NK-92 (cell line): ENCODE data around the gene CALHM4.
"Not testable (repeated sequence)": the region's sequence is repeated elsewhere in the genome, so short reads cannot be mapped to it uniquely, and the experiment has no call there.

Experiments used
- DNase-seq: peaks from one replicate; lab custom pipeline; 2025; ENCODE audit not compliant: unreplicated experiment; lab: John Stamatoyannopoulos, UW

CALHM4 gene

DNA sequence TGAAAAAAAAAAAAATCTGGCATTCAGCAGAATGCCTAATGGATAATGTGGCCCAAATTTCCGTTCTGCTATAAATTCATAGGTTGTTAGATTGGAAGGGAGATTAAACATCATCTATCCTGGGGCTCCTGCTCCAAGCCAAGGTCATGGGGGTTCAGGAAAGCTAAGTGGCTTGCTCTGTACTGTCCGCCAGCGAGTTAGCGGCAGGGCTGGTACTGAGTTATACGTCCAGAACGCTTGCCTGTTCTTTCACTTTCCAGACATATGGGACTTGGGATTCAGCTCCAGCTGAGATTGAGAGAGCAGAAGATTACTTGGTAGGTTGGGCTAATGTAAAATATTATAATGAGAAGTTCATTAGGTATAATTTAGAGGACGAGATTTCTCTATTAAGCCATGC is 18.6 kb downstream of the CALHM4 start:
- DNase-seq: no peak

DNA sequence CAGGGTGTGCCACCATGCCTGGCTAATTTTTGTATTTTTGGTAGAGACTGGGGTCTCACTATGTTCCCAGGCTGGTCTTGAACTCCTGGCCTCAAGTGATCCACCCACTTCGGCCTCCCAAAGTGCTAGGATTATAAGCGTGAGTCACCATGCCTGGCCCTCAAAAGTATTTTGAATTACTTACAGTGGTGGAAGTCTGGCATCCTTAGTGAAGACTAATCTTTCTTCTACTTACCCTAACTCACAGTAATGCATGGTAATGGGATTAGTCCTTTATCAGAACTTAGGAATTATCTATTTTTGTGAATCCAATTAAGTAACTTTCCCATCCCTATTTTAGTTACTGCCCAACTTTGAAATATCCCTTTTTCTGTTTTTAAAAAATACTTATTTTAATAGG is 21.7 kb downstream of the CALHM4 start:
- no peak for DNase-seq

DNA sequence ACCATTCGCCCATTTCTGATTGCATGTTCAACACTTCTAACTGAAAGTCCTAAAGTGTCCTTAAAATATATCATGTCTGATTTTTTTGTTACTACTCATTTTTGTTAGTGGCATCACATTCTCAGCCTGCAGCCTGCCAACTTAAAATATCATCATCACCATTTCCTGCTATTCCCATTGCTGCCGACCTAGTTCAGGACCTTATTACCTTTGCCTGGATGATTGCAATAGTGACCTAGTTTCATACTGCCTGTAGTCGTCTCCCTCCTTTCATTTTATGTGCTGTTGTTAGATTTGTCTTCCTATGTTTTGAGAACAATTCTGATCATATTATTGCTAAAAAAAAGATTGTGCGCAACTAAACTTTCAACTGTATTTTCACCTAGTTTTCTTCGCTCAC is 23.9 kb downstream of the CALHM4 start:
- DNase-seq: no peak

DNA sequence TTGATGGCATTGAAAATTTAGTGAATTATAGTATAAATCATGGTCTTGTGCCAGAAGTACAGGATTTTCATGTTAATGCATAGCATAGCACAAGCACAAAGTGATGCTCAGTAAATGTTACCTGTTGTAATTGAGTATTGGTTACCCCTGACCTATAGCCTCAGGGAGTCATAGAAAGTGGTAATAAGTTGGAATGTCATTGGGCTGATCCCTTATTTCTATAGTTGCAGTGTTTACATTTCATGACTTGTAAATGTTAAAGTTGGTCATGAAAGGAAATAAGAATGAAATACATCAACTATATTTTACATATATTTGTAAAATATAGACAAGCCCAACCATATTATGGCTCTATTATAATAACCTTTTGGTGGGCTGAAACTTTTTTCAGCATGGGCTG is 24.8 kb downstream of the CALHM4 start:
- no peak for DNase-seq

DNA sequence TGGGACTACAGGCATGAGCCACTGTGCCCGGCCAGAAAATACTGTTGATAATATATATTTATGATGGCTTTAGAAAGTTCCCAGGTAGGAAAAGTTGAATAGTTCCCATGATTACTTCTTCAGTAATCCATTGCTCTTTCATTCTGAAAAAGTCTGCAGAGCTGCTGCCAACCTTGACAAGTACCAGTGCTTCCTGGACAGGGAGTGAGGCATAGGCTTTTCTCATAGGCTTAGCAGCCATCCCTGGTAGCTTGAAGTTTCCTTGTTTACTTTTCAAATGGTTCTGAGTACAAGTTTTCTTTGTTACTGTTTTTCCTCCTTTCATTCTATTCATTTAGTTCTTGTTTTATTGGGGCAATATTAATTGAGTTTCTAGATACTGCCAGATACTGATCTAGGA is 25.6 kb downstream of the CALHM4 start:
- DNase-seq: no peak

DNA sequence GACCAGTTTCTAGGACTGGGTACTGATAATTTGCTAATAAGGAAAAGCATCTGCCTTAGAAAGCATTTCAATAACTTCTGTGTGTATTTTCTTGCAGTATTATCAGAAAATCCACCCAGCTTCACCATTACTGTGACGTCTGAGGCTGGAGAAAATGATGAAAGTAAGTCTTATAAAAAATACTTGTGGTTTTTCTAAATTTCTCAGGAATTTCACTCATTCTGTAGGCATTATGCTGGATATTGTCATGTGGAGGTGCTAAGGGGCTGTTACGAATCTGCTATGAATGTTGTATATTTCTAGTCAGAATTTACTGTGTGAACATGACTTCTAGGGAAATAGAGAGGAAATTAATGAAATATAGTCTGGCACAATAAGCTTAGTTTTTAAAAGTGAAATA is 26.6 kb downstream of the CALHM4 start:
- no peak for DNase-seq

DNA sequence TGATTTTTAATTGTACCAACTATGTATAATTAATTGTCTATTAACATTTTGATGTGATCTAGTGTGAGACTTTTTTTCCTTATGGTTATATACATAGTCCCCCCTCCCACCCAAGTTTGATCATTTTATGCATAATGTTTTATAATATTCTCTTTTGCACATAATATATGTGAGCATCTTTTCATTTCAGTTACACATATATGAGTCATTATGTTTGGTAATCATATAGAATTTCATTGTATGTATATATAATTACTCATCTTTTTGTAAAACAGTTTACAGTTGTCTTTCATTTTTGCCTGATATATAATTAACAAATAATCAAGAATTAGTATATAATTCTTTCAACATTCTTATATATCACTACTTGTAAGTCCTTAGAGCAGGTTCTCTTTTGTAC is 32.7 kb downstream of the CALHM4 start:
- no peak for DNase-seq

DNA sequence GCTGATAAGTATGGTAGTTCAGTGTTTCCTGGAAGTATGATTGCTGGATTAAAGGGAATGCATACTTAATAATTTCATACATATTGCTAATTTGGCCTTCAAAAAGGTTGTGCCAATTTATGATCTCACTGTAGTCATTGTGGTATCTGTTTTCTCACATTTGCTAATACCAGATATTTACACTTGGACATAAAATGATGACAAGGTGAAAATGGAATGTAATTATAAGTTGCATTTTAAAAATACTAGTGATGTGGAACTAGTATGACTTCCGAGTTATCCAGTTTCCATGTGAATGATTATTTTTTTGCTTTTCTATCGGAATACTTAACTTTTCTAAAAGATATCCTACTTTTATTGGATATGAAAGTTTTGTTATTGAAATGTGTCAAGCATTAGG is 33.2 kb downstream of the CALHM4 start:
- DNase-seq: no peak

DNA sequence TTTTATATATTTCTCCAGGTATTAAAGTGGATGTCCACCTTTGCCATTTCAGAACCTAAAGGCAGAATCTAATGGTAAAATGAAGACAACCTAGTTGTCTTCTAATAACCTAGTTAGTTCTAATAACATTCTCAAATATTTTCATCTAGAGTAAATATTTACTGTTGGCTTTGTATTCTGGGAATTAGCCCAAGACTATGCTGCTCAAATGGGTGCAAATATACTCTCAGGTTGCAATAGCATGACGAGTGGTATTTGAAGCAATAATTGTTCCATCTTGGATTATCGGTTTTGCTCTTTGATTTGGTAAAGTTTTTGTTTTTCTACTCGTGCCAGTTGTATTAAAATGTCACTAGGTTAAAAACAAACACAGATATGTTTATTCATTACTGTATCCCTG is 41.7 kb downstream of the CALHM4 start:
- no peak for DNase-seq

DNA sequence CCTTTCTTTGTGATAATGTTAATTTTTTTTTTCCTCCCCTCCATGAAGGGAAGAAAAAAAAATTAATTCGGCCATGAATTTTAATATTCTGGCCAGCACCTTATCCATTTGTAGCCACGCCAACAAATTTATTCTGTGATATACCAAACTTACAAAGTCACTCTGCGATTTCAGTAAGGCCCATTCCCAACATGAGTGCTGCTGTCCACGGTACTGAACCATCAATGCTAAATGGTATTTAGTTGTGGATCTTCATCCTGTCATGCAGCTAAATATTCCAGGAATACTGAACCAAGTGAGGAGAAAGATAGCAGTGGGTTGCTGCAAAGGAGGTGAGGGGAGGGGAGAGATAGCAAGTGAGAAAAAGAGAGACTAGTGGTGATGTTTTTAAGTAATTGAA is 43.3 kb downstream of the CALHM4 start:
- no peak for DNase-seq

DNA sequence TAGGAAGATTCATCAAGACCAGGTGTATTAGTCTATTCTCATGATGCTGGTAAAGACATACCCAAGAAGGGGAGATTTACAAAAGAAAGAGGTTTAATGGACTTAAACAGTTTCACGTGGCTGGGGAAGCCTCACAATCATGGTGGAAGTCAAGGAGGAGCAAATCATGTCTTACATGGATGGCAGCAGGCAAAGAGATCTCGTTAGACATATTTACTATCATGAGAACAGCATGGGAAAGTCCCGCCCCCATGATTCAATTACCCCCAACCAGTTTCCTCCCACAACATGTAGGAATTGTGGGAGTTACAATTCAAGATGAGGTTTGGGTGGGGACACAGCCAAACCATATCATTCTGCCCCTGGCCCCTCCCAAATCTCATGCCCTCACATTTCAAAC is 50.4 kb downstream of the CALHM4 start:
- not testable (repeated sequence) for DNase-seq

DNA sequence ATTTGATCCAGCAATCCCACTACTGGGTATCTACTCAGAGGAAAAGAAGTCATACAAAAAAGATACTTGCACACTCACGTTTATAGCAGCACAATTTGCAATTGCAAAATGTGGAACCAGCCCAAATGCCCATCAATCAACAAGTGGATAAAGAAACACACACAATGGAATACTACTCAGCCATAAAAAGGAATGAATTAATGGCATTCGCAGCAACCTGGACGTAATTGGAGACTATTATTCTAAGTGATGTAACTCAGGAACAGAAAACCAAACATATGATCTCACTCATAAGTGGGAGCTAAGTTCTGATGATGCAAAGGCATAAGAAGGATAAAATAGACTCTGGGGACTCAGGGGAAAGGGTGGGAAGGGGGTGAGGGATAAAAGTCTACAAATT is 51.3 kb downstream of the CALHM4 start:
- DNase-seq: not testable (repeated sequence)

DNA sequence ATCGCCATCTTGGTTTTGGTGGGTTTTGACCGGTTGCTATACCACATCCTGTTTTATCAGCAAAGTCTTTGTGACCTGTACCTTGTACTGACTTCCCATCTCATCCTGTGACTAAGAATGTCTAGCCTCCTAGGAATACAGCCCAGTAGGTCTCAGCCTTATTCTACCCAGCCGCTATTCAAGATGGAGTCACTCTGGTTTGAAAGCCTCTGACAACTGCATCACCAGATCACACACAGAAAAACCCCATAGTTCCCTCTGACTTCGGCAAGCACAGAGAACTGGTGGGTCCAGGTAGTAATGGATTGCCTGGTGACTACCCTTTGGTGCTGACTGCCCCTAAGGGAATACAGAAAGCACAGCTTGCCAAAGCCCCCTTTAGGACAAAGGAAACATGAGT is 52.4 kb downstream of the CALHM4 start:
- no peak for DNase-seq
